Mucosa of gallbladder (tissue), 1 donor: ENCODE results near the gene TEX19. TPM values are rescaled to one million over a fixed set of nuclear protein-coding genes. Genes with fewer than 3 reads are reported as not detected.

Experiments
- DNase-seq: peaks from one replicate; pipeline ENCODE4 v3.0.0-alpha.2; 2020; ENCODE audit warnings: low spot score
- total RNA-seq: library from RNA; stranded (reverse); gene quantifications from one replicate; pipeline ENCODE4 v1.2.1, GENCODE V29; 2021
- donor health status: DM: no; HTN: no; CAD: no.

Gene TEX19
- total RNA-seq: not detected

GRCh38 chr17:82358465-82359350, at the start of gene TEX19:
TEX19 (plus strand) TSS chr17:82359247; CDS start chr17:82362151, 2,904 bp downstream.
- DNase-seq: no peak

- DNase-seq: no peak
Measured at GRCh38 chr17:82309656-82310570, 49.1 kb upstream of the TEX19 start.

GRCh38 chr17:82310877-82311276, 48.2 kb upstream of the TEX19 start:
- no peak for DNase-seq

- DNase-seq: no peak
Measured at GRCh38 chr17:82311971-82312370, 47.1 kb upstream of the TEX19 start.

GRCh38 chr17:82313195-82314011, 45.6 kb upstream of the TEX19 start:
- no peak for DNase-seq

GRCh38 chr17:82314012-82314726, 44.9 kb upstream of the TEX19 start:
- DNase-seq: no peak

- DNase-seq: no peak
Measured at GRCh38 chr17:82314727-82315605, 44.1 kb upstream of the TEX19 start.

GRCh38 chr17:82315703-82316358, 43.2 kb upstream of the TEX19 start:
- DNase-seq: no peak

GRCh38 chr17:82316651-82317393, 42.2 kb upstream of the TEX19 start:
- DNase-seq: no peak

GRCh38 chr17:82317394-82318168, 41.5 kb upstream of the TEX19 start, which contains the start of gene CD7:
CD7 (minus strand) TSS chr17:82317608; CDS start chr17:82317495, 113 bp downstream.
- DNase-seq: no peak

- no peak for DNase-seq
Measured at GRCh38 chr17:82318169-82318498, 40.9 kb upstream of the TEX19 start.

GRCh38 chr17:82318772-82319606, 40.1 kb upstream of the TEX19 start:
- DNase-seq: no peak

GRCh38 chr17:82319619-82320062, 39.4 kb upstream of the TEX19 start:
- DNase-seq: no peak

GRCh38 chr17:82320140-82320840, 38.8 kb upstream of the TEX19 start:
- no peak for DNase-seq

GRCh38 chr17:82320956-82321927, 37.8 kb upstream of the TEX19 start:
- no peak for DNase-seq
